Measurements from ENCODE around the gene GALNT4.
A peak's percentile ranks its signal among the peaks of the same experiment; 100 is the strongest.

Gene GALNT4

DNA sequence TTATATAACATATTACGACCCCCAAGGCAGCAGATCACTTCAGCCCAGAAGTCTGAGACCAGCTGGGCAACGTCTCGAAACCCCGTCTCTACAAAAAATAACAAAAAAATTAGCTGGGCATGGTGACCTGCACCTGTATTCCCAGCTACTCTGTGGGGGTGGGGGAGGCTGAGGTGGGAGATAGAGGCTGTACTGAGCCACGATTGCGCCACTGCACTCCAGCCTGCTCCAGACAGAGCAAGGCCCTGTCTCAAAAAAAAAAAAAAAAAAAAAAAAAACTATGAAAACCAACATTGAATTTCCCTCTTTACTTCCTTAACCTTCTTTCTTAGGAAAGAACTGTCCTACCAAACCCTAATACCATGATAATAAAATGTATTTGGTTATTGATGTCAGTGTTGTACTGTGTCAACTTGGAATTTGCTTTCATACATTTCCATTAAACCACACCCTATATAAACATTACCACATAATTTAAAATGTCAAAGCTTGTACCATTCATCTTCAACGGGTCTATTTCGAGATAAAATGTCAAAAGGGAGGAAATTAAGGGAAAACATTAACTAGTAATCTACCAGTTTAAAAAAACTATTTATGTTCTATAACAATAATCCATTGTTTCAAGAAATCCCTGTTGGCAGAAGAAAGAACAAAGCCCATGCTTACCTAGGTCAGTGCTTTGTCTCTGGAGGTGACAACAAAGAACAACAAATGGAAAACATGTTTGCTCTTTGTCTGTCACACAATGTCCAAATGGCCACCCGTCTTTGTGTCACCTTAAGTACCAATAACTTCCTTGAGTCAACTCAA is 17.4 kb downstream of the GALNT4 start:
- Histone ChIP-seq H3K9me3 (ENCODE audit: control insufficient read depth in 1 of 2, low read length in 2 of 2) (no peaks in the 10 kb centered on the region), H3K27me3 (ENCODE audit: low read depth, low read length) (no peaks in the 10 kb centered on the region), H3K36me3 (ENCODE audit: control insufficient read depth in 1 of 2, insufficient read depth in 2 of 2, low read length in 2 of 2) (no peaks in the 10 kb centered on the region), H3K4me3 (ENCODE audit: low read depth in 1 of 2, low read length in 2 of 2) (no peak overlapping the region), H3K27ac (ENCODE audit: low read length) (peak overlapping the region; percentile 13), H3K4me1 (ENCODE audit: control insufficient read depth in 1 of 2, insufficient read depth in 2 of 2, low read length in 2 of 2) (no peaks in the 10 kb centered on the region)

DNA sequence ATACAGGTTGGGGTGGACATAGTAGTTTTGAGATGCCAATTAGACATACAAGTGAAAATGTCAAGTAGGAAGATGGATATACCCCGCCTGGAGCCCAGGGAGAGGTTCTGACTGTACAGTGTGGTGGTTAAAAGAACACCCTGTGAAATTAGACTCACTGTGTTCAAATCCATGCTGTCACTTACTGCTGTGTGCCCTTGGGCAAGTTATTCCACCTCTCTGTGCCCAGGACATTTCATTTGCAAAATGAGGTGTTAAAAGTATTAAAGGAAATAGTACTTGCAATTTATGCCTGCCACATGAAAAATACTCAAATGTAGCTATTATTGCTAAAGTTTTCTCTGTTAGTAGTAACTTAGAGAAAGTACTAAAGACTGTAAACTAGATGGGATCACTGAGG is 18.5 kb downstream of the GALNT4 start:
- H3K27me3 ChIP-seq (ENCODE audit: low read depth, low read length): no peaks in the 10 kb centered on the region
- peak overlapping the region; percentile 67 for H3K27ac ChIP-seq (ENCODE audit: low read length)
- H3K4me1 ChIP-seq (ENCODE audit: control insufficient read depth in 1 of 2, insufficient read depth in 2 of 2, low read length in 2 of 2): no peaks in the 10 kb centered on the region
- H3K9me3 ChIP-seq (ENCODE audit: control insufficient read depth in 1 of 2, low read length in 2 of 2): no peaks in the 10 kb centered on the region
- no peaks in the 10 kb centered on the region for H3K36me3 ChIP-seq (ENCODE audit: control insufficient read depth in 1 of 2, insufficient read depth in 2 of 2, low read length in 2 of 2)
- no peak overlapping the region for H3K4me3 ChIP-seq (ENCODE audit: low read depth in 1 of 2, low read length in 2 of 2)

DNA sequence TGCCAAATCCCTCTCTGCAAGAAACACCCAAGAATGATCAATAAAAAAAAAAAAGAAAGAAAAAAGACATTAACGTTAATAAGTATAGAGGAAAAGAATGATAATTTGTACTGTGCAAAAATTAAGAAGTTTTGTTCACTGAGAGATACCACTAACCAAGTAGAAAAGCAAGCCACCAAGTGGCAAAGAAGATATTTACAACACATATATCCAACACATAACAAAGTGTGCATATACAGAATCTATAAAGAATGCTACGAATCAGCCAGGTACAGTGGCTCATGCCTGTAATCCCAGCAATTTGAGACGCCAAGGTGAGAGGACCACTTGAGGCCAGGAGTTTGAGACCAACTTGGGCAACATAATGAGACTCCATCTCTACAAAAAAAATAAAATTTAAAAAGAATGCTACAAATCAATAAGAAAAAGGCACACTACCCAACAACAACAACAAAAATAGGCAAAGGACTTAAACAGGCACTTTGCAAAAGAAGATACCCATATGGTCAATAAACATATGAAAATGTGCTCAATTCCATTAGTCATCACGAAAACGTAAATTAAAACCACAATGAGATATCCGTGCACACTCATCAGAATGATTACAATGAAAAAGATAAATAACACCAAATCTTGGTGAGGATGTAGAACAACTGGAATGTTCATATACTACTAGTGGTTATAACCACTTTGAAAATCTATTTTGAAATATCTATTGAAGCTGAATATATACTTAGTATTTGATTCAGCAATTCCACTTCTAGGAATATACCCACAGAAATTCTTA is 19.8 kb downstream of the GALNT4 start:
- no peaks in the 10 kb centered on the region for H3K4me1 ChIP-seq (ENCODE audit: control insufficient read depth in 1 of 2, insufficient read depth in 2 of 2, low read length in 2 of 2)
- no peaks in the 10 kb centered on the region for H3K9me3 ChIP-seq (ENCODE audit: control insufficient read depth in 1 of 2, low read length in 2 of 2)
- no peaks in the 10 kb centered on the region for H3K27me3 ChIP-seq (ENCODE audit: low read depth, low read length)
- no peaks in the 10 kb centered on the region for H3K36me3 ChIP-seq (ENCODE audit: control insufficient read depth in 1 of 2, insufficient read depth in 2 of 2, low read length in 2 of 2)
- no peak overlapping the region for H3K4me3 ChIP-seq (ENCODE audit: low read depth in 1 of 2, low read length in 2 of 2)
- no peak overlapping the region for H3K27ac ChIP-seq (ENCODE audit: low read length)

DNA sequence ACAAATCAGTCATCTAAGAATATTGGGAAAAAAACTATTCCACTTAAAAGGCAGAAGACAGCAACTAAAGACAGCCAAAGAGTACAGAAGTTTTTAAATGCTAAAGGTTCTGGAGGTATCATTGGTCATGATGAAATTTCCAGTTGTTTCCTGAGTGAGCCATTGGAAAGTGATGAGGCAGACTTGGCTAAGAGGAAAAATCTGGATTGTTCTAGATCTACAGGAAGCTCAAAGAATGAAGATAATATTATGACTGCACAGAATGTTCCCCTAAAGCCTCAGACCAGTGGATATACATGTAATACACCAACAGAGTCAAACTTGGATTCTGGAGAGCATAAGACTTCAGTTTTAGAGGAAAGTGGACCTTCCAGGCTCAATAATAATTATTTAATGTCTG is 22.8 kb downstream of the GALNT4 start:
- Histone ChIP-seq H3K4me1 (ENCODE audit: control insufficient read depth in 1 of 2, insufficient read depth in 2 of 2, low read length in 2 of 2) (no peaks in the 10 kb centered on the region), H3K36me3 (ENCODE audit: control insufficient read depth in 1 of 2, insufficient read depth in 2 of 2, low read length in 2 of 2) (no peaks in the 10 kb centered on the region), H3K9me3 (ENCODE audit: control insufficient read depth in 1 of 2, low read length in 2 of 2) (no peaks in the 10 kb centered on the region), H3K4me3 (ENCODE audit: low read depth in 1 of 2, low read length in 2 of 2) (no peak overlapping the region), H3K27me3 (ENCODE audit: low read depth, low read length) (no peaks in the 10 kb centered on the region), H3K27ac (ENCODE audit: low read length) (no peak overlapping the region)

DNA sequence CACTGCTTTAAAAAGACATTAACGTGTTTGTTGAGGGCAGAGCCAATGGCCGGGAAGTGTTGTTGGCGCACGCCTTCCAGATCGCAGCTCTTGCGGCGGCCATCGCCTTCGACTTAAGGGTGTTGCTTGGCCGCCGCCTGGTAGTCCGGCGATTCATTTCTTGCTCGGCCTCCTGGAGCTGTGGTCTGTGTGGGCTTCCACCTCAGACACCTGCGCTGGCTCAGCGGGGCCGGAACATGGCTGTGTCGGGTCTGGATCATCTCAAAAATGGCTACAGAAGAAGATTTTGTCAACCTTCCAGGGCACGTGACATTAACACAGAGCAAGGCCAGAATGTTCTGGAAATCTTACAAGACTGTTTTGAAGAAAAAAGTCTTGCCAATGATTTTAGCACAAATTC is 24.7 kb downstream of the GALNT4 start:
- Histone ChIP-seq H3K4me1 (ENCODE audit: control insufficient read depth in 1 of 2, insufficient read depth in 2 of 2, low read length in 2 of 2) (no peaks in the 10 kb centered on the region), H3K36me3 (ENCODE audit: control insufficient read depth in 1 of 2, insufficient read depth in 2 of 2, low read length in 2 of 2) (no peaks in the 10 kb centered on the region), H3K4me3 (ENCODE audit: low read depth in 1 of 2, low read length in 2 of 2) (no peak overlapping the region), H3K27me3 (ENCODE audit: low read depth, low read length) (no peaks in the 10 kb centered on the region), H3K27ac (ENCODE audit: low read length) (no peak overlapping the region), H3K9me3 (ENCODE audit: control insufficient read depth in 1 of 2, low read length in 2 of 2) (no peaks in the 10 kb centered on the region)

DNA sequence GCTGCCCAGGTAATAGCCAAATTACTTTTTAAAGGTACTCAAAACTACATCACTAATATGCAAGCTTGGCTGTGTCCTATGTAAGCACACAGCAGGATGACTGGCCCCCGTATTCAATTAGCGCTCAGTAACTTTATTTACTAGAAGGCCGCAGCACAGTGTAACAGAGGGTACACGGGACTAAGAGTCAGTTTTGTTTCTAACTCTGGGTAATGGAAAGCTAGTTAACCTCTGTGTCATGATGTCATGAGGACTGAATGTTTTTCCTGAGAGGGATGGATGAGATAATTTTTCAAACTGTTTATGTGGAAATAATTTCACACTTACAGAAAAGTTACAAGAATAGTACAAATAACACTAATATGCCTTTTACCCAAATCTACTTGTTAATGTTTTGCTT is 27.1 kb downstream of the GALNT4 start:
- Histone ChIP-seq H3K4me3 (ENCODE audit: low read depth in 1 of 2, low read length in 2 of 2) (no peak overlapping the region), H3K9me3 (ENCODE audit: control insufficient read depth in 1 of 2, low read length in 2 of 2) (no peaks in the 10 kb centered on the region), H3K27ac (ENCODE audit: low read length) (peak overlapping the region; percentile 25), H3K36me3 (ENCODE audit: control insufficient read depth in 1 of 2, insufficient read depth in 2 of 2, low read length in 2 of 2) (peaks cover 0 to 4% of the 10 kb centered on the region in 2 donors), H3K27me3 (ENCODE audit: low read depth, low read length) (no peaks in the 10 kb centered on the region), H3K4me1 (ENCODE audit: control insufficient read depth in 1 of 2, insufficient read depth in 2 of 2, low read length in 2 of 2) (no peaks in the 10 kb centered on the region)

DNA sequence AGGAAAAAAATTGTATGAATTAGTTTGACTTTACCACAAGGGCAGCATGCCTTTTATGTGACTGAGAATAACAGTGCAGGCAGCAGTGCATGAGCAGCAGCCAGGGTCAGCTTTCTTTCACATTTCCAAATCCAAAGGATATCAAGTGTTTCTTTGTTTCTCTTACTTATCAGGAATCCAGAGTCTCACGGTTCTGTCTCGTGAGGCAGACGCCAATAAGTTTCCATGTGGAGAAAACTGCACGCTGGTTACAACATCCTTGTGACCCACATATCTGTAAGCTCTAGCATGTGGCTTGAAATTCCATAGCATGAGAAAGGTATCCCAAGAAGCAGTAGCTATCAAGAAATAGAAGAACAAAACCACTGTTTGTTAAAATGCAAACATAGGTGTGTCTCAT is 27.6 kb downstream of the GALNT4 start:
- Histone ChIP-seq H3K36me3 (ENCODE audit: control insufficient read depth in 1 of 2, insufficient read depth in 2 of 2, low read length in 2 of 2) (peaks cover 0 to 4% of the 10 kb centered on the region in 2 donors), H3K4me3 (ENCODE audit: low read depth in 1 of 2, low read length in 2 of 2) (no peak overlapping the region), H3K27ac (ENCODE audit: low read length) (peak overlapping the region; percentile 15), H3K9me3 (ENCODE audit: control insufficient read depth in 1 of 2, low read length in 2 of 2) (no peaks in the 10 kb centered on the region), H3K4me1 (ENCODE audit: control insufficient read depth in 1 of 2, insufficient read depth in 2 of 2, low read length in 2 of 2) (no peaks in the 10 kb centered on the region), H3K27me3 (ENCODE audit: low read depth, low read length) (no peaks in the 10 kb centered on the region)

DNA sequence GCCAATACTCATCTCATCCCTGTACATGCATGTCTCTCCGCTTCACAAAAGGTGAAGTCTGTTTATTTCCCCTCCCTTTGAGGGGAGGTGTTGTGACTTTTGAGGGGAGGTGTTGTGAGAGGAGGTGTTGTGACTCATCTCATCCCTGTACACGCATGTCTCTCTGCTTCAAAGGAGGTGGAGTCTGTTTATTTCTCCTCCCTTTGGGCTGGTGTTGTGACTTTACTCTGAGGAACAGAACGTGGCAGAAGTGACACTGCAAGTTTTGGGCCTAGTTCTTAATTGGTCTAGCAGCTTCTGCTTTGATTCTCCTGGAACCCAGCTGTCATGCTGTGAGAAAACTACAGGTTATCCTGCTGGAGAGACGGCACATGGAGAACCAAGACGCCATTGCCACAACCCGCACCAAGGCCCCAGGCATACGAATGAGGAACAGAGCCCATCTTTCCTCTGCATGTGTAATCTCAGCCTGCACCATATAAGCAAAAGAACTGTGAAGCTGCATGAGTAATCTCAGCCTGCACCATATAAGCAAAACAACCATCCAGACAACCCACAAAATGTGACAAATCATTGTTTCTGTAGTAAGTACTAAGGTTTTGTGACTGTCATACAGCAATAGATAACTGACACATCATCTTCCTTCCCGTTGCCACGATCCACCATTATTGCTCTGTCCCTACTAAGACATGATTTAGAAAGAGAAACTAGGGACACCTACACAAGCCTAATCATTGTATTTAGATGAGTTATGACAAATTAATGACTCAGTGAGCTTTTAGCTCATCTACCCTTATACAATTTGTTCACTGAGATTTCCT is 30.0 kb downstream of the GALNT4 start:
- Histone ChIP-seq H3K9me3 (ENCODE audit: control insufficient read depth in 1 of 2, low read length in 2 of 2) (no peaks in the 10 kb centered on the region), H3K27me3 (ENCODE audit: low read depth, low read length) (no peaks in the 10 kb centered on the region), H3K4me1 (ENCODE audit: control insufficient read depth in 1 of 2, insufficient read depth in 2 of 2, low read length in 2 of 2) (no peaks in the 10 kb centered on the region), H3K36me3 (ENCODE audit: control insufficient read depth in 1 of 2, insufficient read depth in 2 of 2, low read length in 2 of 2) (peaks cover 12 to 16% of the 10 kb centered on the region in 2 donors), H3K4me3 (ENCODE audit: low read depth in 1 of 2, low read length in 2 of 2) (no peak overlapping the region), H3K27ac (ENCODE audit: low read length) (no peak overlapping the region)

DNA sequence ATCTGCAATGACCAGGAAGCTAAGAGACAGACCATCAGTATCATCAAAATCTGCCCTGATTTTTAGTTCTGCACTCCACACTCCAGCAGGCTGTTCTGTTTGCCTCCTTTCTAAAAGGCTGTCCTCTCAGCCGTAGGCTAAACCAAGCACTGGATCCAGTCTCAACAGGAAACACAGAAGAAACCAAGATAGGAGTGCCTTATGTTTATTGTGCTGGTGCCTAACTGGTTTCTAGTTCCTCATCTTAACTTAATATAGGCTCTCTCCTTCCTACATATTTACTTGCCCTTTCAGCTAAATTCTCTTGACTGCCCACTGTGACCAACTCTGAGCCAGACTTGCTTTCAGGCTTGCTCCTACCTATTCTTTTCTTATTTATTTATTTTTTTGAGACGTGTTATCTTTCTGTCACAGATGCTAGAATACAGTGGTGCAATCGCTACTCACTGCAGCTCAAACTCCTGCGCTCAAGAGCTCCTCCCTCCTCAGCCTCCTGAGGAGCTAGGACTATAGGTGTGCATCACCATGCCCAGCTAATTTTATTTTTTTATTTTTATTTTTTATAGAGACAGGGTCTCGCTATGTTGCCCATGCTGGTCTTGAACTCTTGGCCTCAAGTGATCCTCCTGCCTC is 30.8 kb downstream of the GALNT4 start:
- Histone ChIP-seq H3K27ac (ENCODE audit: low read length) (no peak overlapping the region), H3K4me1 (ENCODE audit: control insufficient read depth in 1 of 2, insufficient read depth in 2 of 2, low read length in 2 of 2) (no peaks in the 10 kb centered on the region), H3K27me3 (ENCODE audit: low read depth, low read length) (no peaks in the 10 kb centered on the region), H3K9me3 (ENCODE audit: control insufficient read depth in 1 of 2, low read length in 2 of 2) (no peaks in the 10 kb centered on the region), H3K4me3 (ENCODE audit: low read depth in 1 of 2, low read length in 2 of 2) (no peak overlapping the region), H3K36me3 (ENCODE audit: control insufficient read depth in 1 of 2, insufficient read depth in 2 of 2, low read length in 2 of 2) (peaks cover 17% of the 10 kb centered on the region in 2 donors)

DNA sequence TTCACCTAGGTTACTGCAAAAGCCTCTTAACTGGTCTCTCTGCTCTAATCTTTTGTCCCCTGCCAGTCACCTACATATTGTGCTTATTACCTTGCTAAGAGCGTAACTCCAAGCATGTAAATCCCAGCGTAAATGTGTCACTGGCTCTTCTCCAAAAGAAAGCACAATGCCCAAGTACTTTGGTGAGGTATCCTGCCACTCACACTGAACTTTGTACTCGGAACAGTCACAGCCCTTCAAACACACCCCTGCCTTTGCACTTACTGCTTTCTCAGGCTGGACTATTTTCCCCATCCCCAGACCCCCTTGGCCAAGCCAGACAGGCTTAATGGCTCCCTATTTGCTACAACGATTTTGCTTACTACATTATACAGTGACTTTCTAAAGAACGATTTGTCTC is 31.7 kb downstream of the GALNT4 start:
- H3K27me3 ChIP-seq (ENCODE audit: low read depth, low read length): no peaks in the 10 kb centered on the region
- no peaks in the 10 kb centered on the region for H3K4me1 ChIP-seq (ENCODE audit: control insufficient read depth in 1 of 2, insufficient read depth in 2 of 2, low read length in 2 of 2)
- no peaks in the 10 kb centered on the region for H3K9me3 ChIP-seq (ENCODE audit: control insufficient read depth in 1 of 2, low read length in 2 of 2)
- no peak overlapping the region for H3K4me3 ChIP-seq (ENCODE audit: low read depth in 1 of 2, low read length in 2 of 2)
- H3K36me3 ChIP-seq (ENCODE audit: control insufficient read depth in 1 of 2, insufficient read depth in 2 of 2, low read length in 2 of 2): peaks cover 17% of the 10 kb centered on the region in 2 donors
- H3K27ac ChIP-seq (ENCODE audit: low read length): no peak overlapping the region

DNA sequence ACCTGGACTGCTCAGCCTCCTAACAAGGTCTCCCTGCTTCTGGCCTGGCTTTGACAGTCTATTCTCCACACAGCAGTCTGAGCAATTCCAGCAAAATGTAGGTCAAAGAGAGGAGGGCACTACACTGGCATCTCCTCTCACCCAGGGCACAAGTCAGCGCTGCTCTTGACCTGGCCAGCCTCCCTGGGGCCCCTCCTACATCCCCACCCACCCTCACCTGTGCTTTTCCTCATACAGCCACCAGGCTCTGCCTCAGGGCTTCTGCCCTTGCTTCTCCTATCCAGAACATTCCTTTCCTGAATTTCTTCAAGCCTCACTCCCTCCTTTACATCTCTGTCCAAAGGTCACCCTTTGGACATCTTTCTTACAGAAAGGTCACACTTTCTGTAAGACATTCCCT is 33.7 kb downstream of the GALNT4 start:
- Histone ChIP-seq H3K27me3 (ENCODE audit: low read depth, low read length) (no peaks in the 10 kb centered on the region), H3K4me1 (ENCODE audit: control insufficient read depth in 1 of 2, insufficient read depth in 2 of 2, low read length in 2 of 2) (no peaks in the 10 kb centered on the region), H3K9me3 (ENCODE audit: control insufficient read depth in 1 of 2, low read length in 2 of 2) (no peaks in the 10 kb centered on the region), H3K36me3 (ENCODE audit: control insufficient read depth in 1 of 2, insufficient read depth in 2 of 2, low read length in 2 of 2) (peaks cover 21 to 26% of the 10 kb centered on the region in 2 donors), H3K27ac (ENCODE audit: low read length) (no peak overlapping the region), H3K4me3 (ENCODE audit: low read depth in 1 of 2, low read length in 2 of 2) (no peak overlapping the region)
